AG10803 (cell line): ENCODE results near the gene NCS1.
A peak's percentile ranks its signal among the peaks of the same experiment; 100 is the strongest.

Experiments used
- DNase-seq: peaks from one replicate; pipeline ENCODE4 v3.0.0; 2010; ENCODE audit warnings: low read depth
- H3K4me3 ChIP-seq: 2 replicates; pipeline ENCODE4 v1.5.1; 2011; ENCODE audit warnings: mild to moderate bottlenecking, low read length, control low read depth
- CTCF ChIP-seq: conservative IDR thresholded peaks from 2 replicates; pipeline ENCODE4 v1.5.1; 2011; ENCODE audit warnings: mild to moderate bottlenecking, low read length, control low read depth, inconsistent platforms

Gene NCS1

GRCh38 chr9:130166399-130166798 lies 5.8 kb upstream of the NCS1 start:
- no peak overlapping the region for H3K4me3 ChIP-seq
- no peak for DNase-seq
- no peak for TF ChIP-seq CTCF

GRCh38 chr9:130167927-130168326 lies 4.3 kb upstream of the NCS1 start:
- DNase-seq: no peak
- no peak for TF ChIP-seq CTCF
- H3K4me3 ChIP-seq: no peak overlapping the region

GRCh38 chr9:130171226-130172148 lies 717 bp upstream of the NCS1 start:
- no peak for DNase-seq
- H3K4me3 ChIP-seq: peak overlapping the region; percentile 47
- no peak for TF ChIP-seq CTCF

GRCh38 chr9:130172858-130173665 lies 858 bp downstream of the NCS1 start:
- TF ChIP-seq CTCF: no peak
- H3K4me3 ChIP-seq: peak overlapping the region; percentile 81
- no peak for DNase-seq

GRCh38 chr9:130173666-130173983 lies 1.4 kb downstream of the NCS1 start:
- H3K4me3 ChIP-seq: peak overlapping the region; percentile 81
- TF ChIP-seq CTCF: no peak
- DNase-seq: no peak

GRCh38 chr9:130174025-130174424 lies 1.8 kb downstream of the NCS1 start:
- peak overlapping the region; percentile 81 for H3K4me3 ChIP-seq
- no peak for DNase-seq
- no peak for TF ChIP-seq CTCF
